ENCODE measurements around the gene EMC8.
"Not testable (repeated sequence)": the region's sequence is repeated elsewhere in the genome, so short reads cannot be mapped to it uniquely, and the experiment has no call there.

Gene EMC8

DNA sequence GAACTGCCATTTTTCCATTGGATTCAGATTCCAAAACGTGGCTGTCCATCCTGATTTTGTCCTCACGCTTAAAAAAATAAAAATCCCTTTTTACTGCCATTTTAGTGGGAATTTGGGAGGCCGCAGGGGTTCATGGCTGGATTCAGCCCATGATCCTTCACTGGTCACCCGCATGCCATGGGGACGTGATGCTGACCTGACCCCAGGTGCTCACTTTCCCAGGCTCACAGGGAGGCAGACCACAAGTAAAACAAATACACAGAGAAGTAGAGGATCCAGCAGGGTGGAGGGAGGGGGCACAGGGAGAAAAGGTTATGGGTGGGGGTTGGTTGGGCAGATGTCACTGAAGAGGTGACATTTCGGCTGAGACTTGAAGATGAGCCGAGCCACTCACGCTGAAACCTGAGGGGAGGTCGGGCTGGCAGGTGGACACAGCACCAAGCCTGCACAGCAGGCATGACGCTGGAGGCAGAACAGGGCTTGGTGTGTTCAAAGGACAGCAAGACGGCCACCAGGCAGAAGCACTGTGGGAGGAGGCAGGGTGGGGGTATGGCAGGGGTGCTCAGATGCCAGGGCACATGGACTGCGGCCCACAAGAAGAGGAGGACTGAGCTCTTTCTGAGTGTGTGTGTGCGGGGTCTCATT lies 10.9 kb upstream of the EMC8 start:
- Mint-ChIP-seq H3K4me3 (no peak overlapping the region), H3K4me1 (peaks cover 4% of the 10 kb centered on the region), H3K27ac (no peak overlapping the region), H3K9me3 (no peaks in the 10 kb centered on the region), H3K27me3 (peaks cover 47% of the 10 kb centered on the region)
- DNase-seq (no peak), ATAC-seq (peak; percentile 37)

DNA sequence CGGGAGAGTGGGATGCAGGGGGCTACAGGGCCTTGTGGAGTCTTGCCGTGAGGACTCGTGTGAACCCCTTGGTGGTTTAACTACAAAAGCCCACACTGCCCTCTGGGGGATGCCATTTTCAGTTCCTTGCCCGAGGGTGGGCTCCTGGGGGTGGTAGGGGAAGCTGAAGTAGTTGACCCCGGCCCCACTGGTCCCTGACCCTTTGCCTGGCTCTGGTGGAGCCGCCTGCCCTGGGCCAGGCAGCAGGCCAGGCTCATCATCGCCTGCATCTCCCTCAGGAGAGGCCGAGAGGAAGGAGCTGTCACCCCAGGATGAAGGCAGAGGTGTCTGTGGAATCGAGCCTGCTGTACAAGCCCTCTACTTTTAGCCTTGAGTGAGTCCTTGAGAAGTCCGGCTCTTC lies 10.3 kb upstream of the EMC8 start:
- H3K4me3 Mint-ChIP-seq, result no peak overlapping the region
- peaks cover 4% of the 10 kb centered on the region for H3K4me1 Mint-ChIP-seq
- H3K9me3 Mint-ChIP-seq, result no peaks in the 10 kb centered on the region
- DNase-seq (no peak), ATAC-seq (no peak)
- H3K27me3 Mint-ChIP-seq, result peaks cover 44% of the 10 kb centered on the region
- no peak overlapping the region for H3K27ac Mint-ChIP-seq

DNA sequence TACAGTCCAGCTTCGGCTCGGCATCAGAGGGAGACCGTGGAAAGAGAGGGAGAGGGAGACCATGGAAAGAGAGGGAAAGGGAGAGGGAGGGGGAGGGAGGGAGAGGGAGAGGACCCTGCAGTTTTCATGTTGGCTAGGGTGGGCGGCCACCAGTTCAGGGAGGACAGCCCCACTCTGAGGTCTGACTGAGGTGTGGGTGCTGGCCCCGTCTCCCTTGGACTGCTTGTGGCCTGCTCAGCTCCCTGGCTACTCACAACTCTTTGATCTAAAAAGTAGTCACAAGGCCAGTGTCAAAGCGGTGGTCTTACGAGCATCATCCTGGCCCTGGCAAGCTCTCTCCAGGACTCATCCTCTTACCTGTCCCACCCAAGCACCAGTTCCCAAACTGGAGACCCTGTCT lies 9.6 kb upstream of the EMC8 start:
- Mint-ChIP-seq H3K27ac (no peak overlapping the region), H3K9me3 (no peaks in the 10 kb centered on the region), H3K27me3 (peaks cover 37% of the 10 kb centered on the region), H3K4me3 (no peak overlapping the region), H3K4me1 (peaks cover 4% of the 10 kb centered on the region)
- DNase-seq (no peak), ATAC-seq (peak; percentile 39)

DNA sequence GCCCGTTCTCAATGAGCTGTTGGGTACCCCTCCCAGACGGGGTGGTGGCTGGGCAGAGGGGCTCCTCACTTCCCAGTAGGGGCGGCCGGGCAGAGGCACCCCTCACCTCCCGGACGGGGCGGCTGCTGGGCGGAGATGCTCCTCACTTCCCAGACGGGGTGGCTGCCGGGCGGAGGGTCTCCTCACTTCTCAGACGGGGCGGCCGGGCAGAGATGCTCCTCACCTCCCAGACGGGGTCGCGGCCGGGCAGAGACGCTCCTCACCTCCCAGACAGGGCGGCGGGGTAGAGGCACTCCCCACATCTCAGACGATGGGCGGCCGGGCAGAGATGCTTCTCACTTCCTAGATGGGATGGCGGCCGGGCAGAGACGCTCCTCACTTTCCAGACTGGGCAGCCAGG lies 8.8 kb upstream of the EMC8 start:
- peaks cover 12% of the 10 kb centered on the region for H3K4me1 Mint-ChIP-seq
- H3K27me3 Mint-ChIP-seq, result peaks cover 29% of the 10 kb centered on the region
- not testable (repeated sequence) for ATAC-seq, H3K4me3 Mint-ChIP-seq, H3K27ac Mint-ChIP-seq, H3K9me3 Mint-ChIP-seq, DNase-seq

DNA sequence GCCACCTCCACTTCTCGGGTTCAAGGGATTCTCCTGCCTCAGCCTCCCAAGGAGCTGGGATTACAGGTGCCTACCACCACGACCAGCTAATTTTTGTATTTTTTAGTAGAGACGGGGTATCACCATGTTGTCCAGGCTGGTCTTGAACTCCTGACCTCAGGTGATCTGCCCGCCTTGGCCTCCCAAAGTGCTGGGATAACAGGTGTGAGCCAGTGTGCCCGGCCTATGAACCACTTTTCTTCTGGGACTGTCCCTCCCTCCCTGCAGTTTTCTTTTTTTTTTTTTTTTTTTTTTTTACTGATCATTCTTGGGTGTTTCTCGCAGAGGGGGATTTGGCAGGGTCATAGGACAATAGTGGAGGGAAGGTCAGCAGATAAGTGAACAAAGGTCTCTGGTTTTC lies 8.0 kb upstream of the EMC8 start:
- not testable (repeated sequence) for H3K4me3 Mint-ChIP-seq, ATAC-seq, DNase-seq, H3K27ac Mint-ChIP-seq, H3K9me3 Mint-ChIP-seq
- H3K4me1 Mint-ChIP-seq, result peaks cover 17% of the 10 kb centered on the region
- H3K27me3 Mint-ChIP-seq, result peaks cover 21% of the 10 kb centered on the region

DNA sequence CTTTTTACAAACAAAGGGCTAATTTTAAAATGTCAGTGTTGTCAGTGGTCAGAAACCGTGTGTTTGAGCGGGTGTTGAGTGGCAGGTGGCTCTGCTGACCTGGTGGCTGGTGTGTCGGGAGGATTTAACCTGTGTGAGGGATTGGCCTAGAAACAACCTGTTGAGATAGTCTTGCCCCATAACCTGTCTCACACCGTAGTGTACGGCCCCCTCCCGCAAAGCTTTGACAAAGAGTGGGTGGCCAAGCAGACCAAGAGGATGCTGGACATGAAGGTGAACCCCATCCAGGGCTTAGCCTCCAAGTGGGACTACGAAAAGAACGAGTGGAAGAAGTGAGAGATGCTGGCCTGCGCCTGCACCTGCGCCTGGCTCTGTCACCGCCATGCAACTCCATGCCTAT lies 7.2 kb upstream of the EMC8 start:
- H3K27me3 Mint-ChIP-seq, result peaks cover 13% of the 10 kb centered on the region
- H3K4me3 Mint-ChIP-seq, result no peak overlapping the region
- peaks cover 25% of the 10 kb centered on the region for H3K4me1 Mint-ChIP-seq
- DNase-seq (no peak), ATAC-seq (no peak)
- no peak overlapping the region for H3K27ac Mint-ChIP-seq
- H3K9me3 Mint-ChIP-seq, result no peaks in the 10 kb centered on the region

DNA sequence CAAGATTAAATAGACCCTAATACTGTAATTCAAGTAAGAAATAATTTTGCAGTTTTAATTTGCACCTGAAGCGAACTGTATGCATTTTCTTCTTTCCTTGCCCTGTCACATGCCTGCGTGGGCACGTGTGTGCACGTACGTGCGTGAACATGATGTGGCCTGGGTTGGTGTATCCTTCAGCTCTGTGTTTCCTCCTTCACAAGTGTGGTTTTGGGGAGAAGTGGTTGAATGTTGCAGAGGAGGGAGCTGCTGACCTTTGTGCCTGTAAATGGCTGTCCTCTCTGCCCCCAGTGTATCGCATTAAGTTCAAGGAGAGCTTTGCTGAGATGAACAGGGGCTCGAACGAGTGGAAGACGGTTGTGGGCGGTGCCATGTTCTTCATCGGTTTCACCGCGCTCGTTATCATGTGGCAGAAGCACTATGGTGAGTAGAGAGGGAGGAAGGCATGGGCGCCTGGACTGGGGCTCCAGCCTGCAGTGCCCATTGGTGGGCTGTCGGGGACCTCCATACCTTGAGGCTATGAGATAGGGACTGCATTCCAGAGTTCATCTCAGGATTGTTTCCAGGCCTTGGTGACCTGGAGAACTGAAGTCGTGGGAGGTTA lies 6.2 kb upstream of the EMC8 start:
- DNase-seq (no peak), ATAC-seq (no peak)
- Mint-ChIP-seq H3K9me3 (no peaks in the 10 kb centered on the region), H3K4me1 (peaks cover 35% of the 10 kb centered on the region), H3K4me3 (no peak overlapping the region), H3K27ac (no peak overlapping the region), H3K27me3 (peaks cover 3% of the 10 kb centered on the region)

DNA sequence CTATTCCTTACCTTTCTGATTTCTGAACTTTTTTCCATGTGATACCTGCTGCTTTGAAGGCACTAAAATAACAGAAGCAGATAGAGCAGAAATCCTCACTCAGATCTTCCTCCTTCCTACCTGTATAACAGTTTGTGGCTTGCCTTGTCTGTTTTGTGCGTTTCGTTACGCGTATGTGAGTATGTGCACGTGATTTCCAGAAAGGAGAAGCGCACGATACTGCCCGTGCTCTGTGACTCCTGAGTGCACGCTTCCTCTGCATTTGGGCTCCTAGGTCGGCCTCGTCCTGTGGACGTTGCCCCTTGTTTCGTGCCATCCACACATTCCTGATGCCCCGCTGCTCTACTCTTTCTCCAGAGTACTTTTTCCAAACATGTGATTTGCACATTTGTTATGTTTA lies 4.2 kb upstream of the EMC8 start:
- Mint-ChIP-seq H3K4me1 (peaks cover 40% of the 10 kb centered on the region), H3K27me3 (no peaks in the 10 kb centered on the region), H3K9me3 (no peaks in the 10 kb centered on the region), H3K27ac (peak overlapping the region in 1 of 2 donors; percentile 55), H3K4me3 (no peak overlapping the region)
- DNase-seq, result no peak
- ATAC-seq, result no peak

DNA sequence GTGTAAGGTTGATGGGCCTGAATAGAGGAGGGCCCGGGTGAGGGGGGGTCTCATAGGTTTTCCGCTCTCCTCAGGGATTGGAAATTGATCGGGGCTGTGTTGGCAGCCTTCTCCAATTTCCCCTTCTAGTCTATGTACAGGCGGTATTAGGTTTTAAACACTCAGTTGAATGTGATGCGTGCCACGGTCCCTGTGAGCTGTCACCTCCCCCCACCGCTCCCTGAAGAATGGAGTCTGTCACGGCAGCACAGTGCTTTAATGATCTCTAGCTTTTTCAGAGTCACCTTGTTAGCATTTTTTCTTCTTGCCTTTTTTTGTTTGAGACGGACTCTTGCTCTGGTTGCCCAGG lies 951 bp upstream of the EMC8 start:
- H3K4me1 Mint-ChIP-seq, result peaks cover 64% of the 10 kb centered on the region
- no peaks in the 10 kb centered on the region for H3K9me3 Mint-ChIP-seq
- peak overlapping the region; percentile 92 to 99 for H3K27ac Mint-ChIP-seq
- no peaks in the 10 kb centered on the region for H3K27me3 Mint-ChIP-seq
- H3K4me3 Mint-ChIP-seq, result peak overlapping the region; percentile 88 to 92
- ATAC-seq, result peak; percentile 40
- DNase-seq, result no peak

DNA sequence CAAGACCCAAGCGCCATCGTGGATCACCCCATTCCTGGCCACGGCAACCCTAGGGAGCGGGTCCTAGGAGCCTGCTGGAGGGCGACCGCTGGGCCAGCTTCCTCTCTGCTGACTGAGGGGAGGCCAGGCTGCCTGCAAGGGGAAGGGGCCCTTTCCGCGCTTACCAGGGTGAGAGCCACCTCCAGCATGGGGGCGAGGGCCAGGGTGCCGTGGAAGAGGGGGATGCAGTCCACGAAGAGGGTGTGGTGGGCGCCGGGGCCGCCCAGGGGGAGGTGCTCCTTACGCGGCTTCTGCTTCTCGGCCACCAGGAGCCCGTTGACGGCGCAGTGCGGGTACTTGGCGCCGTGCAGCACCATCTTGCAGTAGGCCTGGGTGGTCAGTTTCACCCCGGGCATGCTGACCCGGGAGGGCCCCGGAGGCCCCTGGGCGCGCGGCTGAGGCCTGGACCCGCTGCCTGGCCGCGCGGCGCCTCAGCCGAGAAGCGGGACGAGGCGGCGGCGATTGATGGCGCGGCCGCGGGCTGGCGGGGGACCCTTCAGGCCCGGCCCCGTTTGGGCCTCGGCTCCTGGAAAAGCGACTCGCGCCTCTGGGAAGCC lies 345 bp downstream of the EMC8 start:
- Mint-ChIP-seq H3K9me3 (no peaks in the 10 kb centered on the region), H3K27me3 (no peaks in the 10 kb centered on the region), H3K4me1 (peaks cover 69% of the 10 kb centered on the region), H3K27ac (peak overlapping the region; percentile 98 to 99), H3K4me3 (peak overlapping the region; percentile 93 to 96)
- peak; percentile 58 for ATAC-seq
- DNase-seq, result peak; percentile 40

DNA sequence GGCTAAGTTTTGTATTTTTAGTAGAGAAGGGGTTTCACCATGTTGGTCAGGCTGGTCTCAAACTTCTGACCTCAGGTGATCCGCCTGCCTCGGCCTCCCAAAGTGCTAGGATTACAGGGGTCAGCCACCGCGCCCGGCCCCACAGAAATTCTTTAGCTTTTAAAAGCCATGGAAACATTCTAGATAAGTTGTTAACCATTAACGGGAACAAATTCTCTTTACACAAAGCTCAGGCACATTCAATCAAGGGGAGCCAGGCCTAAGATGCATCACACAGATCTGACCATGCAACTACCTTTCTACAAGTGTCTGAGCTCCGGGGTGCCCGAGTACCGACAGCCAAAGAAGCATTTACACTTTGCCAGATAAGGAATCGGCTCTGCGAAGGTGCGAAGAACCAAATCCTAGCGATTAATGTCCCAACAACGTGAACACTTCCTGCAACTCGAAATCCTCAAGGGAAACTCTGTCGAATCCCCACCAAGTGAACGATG lies 1.0 kb downstream of the EMC8 start:
- H3K9me3 Mint-ChIP-seq, result no peaks in the 10 kb centered on the region
- peak overlapping the region; percentile 89 to 96 for H3K4me3 Mint-ChIP-seq
- peaks cover 66% of the 10 kb centered on the region for H3K4me1 Mint-ChIP-seq
- ATAC-seq, result no peak
- H3K27me3 Mint-ChIP-seq, result no peaks in the 10 kb centered on the region
- no peak for DNase-seq
- H3K27ac Mint-ChIP-seq, result peak overlapping the region; percentile 13 to 80

DNA sequence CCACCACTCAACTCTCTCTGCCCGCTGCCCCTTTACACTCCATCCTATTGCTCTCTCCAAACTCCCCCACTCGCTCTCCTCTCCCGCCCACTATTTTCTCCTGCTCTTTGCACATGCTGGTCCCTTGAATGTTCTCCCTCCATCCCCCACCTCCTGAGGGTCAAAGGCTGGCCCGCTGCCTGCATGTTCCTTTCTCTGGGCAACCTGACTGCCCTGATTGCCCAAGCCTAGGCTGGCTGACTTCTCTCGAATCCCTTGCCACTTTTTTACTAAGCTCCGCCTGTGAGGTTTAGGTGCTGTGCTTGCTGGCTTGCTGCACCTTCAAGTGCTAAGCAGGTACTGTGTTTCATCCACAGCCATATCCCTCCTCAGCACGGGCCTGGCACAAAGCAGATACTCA lies 2.7 kb downstream of the EMC8 start:
- H3K27ac Mint-ChIP-seq, result peak overlapping the region in 1 of 2 donors; percentile 10
- H3K27me3 Mint-ChIP-seq, result no peaks in the 10 kb centered on the region
- DNase-seq, result no peak
- no peaks in the 10 kb centered on the region for H3K9me3 Mint-ChIP-seq
- no peak for ATAC-seq
- H3K4me1 Mint-ChIP-seq, result peaks cover 66% of the 10 kb centered on the region
- no peak overlapping the region for H3K4me3 Mint-ChIP-seq

DNA sequence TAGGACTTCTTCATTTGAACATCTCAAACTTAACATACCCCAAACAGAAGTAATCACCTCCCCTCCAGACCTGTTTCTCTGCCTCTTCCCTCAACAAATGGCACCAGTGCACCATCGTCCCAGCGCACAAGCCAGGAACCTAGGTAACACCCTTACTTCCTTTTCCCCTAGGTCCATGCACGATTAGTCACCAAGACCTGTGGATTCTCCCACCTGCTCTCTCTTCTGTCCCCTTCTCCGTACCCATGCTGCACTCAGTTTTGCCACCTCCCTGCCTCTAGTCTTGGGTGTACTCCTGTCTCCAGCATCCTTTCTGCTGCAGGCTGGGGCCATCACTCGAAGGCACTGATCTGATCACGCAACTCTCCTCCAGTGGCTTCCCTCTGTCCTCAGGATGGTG lies 3.2 kb downstream of the EMC8 start:
- peaks cover 66% of the 10 kb centered on the region for H3K4me1 Mint-ChIP-seq
- no peak overlapping the region for H3K4me3 Mint-ChIP-seq
- H3K9me3 Mint-ChIP-seq, result no peaks in the 10 kb centered on the region
- H3K27me3 Mint-ChIP-seq, result no peaks in the 10 kb centered on the region
- H3K27ac Mint-ChIP-seq, result peak overlapping the region in 1 of 2 donors; percentile 10
- ATAC-seq (no peak), DNase-seq (no peak)

DNA sequence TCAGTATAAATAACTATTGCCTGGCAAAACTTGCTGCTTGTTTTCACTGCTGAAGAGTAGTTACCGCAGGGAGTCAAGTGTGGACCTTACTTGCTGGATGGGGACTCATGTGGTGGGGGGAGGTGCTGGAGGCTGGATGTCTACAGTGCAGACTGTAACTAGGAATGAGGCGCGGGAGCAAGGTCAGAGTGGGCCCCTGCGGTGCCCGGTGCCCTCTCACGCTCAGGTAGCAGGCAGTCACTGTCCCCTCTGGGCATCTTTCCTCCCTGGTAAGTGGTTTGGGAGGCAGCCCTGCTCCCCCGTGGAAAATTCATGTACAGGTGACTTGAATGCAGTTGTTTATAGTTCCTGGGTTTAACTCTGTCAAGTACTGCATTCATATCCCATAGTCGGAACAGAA lies 4.6 kb downstream of the EMC8 start:
- Mint-ChIP-seq H3K27me3 (no peaks in the 10 kb centered on the region), H3K4me3 (no peak overlapping the region), H3K9me3 (no peaks in the 10 kb centered on the region), H3K4me1 (peaks cover 67% of the 10 kb centered on the region), H3K27ac (peak overlapping the region; percentile 14 to 24)
- DNase-seq (no peak), ATAC-seq (no peak)

DNA sequence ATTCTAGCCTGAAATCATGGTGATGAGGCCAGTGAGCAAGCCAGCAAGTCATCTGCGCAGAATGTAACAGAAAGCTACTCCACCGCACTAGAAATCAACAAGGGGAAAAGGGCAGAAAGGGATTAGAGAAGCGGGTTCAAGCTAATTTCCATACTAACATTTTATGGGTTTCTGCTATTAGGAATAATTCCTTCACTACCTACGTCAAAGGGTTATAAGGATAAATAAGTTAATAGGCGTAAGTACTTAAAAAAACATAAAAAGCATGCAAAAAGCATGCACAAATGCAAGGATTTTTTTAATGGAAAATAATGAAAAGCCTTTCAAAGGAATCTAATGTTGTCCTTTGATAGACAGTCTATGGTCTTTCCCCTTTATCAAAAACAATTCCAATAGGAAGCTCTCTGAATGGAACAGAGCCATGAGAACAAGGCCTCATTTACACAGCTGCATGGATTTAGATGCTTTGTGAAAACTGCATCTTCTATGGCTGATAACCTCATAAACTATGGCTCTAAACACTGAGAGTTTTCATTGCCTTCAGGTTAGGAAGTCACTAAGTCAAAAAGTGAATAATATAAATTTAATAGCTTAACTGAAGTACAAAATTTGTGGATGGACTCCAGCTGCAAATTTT lies 5.6 kb downstream of the EMC8 start:
- H3K4me3 Mint-ChIP-seq, result no peak overlapping the region
- ATAC-seq (no peak), DNase-seq (no peak)
- no peaks in the 10 kb centered on the region for H3K27me3 Mint-ChIP-seq
- H3K27ac Mint-ChIP-seq, result peak overlapping the region in 1 of 2 donors; percentile 39
- peaks cover 69% of the 10 kb centered on the region for H3K4me1 Mint-ChIP-seq
- H3K9me3 Mint-ChIP-seq, result no peaks in the 10 kb centered on the region

DNA sequence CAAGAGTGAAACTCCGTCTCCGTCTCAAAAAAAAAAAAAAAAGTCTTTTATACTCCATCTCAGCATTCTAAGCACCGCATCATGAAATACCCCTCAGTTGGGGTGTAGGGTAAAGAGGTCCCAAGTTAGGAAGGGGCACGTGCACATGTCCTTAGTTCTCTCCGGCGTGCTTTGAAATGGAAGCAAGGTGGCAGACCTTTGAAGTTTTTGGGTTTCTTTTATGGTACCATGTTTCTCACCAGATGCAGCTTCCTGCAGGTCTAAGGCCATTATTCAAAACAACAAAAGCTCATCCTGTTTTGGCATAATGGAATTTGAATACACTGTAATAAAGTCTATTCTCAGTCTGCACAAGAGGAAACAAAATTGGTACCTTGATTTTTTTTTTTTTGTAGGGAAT lies 9.6 kb downstream of the EMC8 start:
- no peaks in the 10 kb centered on the region for H3K9me3 Mint-ChIP-seq
- no peak overlapping the region for H3K4me3 Mint-ChIP-seq
- H3K27me3 Mint-ChIP-seq, result no peaks in the 10 kb centered on the region
- ATAC-seq (no peak), DNase-seq (no peak)
- H3K27ac Mint-ChIP-seq, result no peak overlapping the region
- H3K4me1 Mint-ChIP-seq, result peaks cover 36% of the 10 kb centered on the region

Measured in stimulated activated naive CD8-positive, alpha-beta T cell treated with anti-CD3 and anti-CD28 coated beads, Interleukin-15, amount 100 ng/mL, for 72 hours (primary cell).